Measurements from ENCODE around the gene PRKCA. TPM values are rescaled to one million over a fixed set of nuclear protein-coding genes. Genes with fewer than 3 reads are reported as not detected.

Gene PRKCA
- total RNA-seq, 1 experiment from 2014 or later, result 22.6 TPM

DNA sequence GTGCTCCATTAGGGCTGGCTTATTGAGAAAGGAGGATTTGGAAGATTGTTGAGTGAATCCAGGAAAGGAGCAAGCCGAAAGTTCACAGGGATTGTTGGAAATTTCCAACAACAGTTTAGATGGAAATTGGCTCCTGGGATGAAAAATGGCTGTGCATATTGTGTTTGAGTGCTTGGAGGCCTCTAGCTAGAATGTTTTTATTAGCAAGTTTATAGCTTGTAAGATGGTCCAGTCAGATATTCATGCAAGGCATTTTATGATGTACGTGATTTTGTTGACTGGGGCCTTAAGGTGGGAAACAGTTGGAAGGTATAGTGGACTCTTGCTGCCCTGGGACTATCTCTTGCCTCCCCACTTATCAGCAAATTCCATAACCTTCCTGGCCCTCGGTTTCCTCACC is 216.7 kb downstream of the PRKCA start:
- Histone ChIP-seq H3K79me2 (ENCODE audit: low read length) (peaks cover 22% of the 10 kb centered on the region), H3K27ac (ENCODE audit: low read length) (no peak overlapping the region), H3K4me2 (ENCODE audit: low read length) (no peak overlapping the region), H3K27me3 (ENCODE audit: low read length) (no peaks in the 10 kb centered on the region), H4K20me1 (ENCODE audit: low read length) (no peaks in the 10 kb centered on the region; the same call in 1 of the 2 replicates), H3K9ac (ENCODE audit: low read length) (no peak overlapping the region), H3K36me3 (ENCODE audit: low read depth, low read length) (peaks cover 3% of the 10 kb centered on the region; the same call in 1 of the 2 replicates), H3K9me2 (replicated peaks; ENCODE audit: low read length) (no peaks in the 10 kb centered on the region), H2AFZ (ENCODE audit: low read length) (no peak overlapping the region), H3F3A (ENCODE audit: low read length, unreplicated experiment) (peaks cover 8% of the 10 kb centered on the region), H3K4me1 (ENCODE audit: insufficient read depth, low read length) (peaks cover 33% of the 10 kb centered on the region), H3K9me3 (ENCODE audit: low read length) (no peaks in the 10 kb centered on the region), H3K4me3 (ENCODE audit: low read length) (no peak overlapping the region)
- TF ChIP-seq EZH2phosphoT487 (IDR thresholded peaks at IDR 0.05; ENCODE audit: borderline replicate concordance, low read length) (no peak), EZH2 (IDR thresholded peaks at IDR 0.05; ENCODE audit: low read length, unreplicated experiment) (no peak)
- TF ChIP-seq, protein P1, sequence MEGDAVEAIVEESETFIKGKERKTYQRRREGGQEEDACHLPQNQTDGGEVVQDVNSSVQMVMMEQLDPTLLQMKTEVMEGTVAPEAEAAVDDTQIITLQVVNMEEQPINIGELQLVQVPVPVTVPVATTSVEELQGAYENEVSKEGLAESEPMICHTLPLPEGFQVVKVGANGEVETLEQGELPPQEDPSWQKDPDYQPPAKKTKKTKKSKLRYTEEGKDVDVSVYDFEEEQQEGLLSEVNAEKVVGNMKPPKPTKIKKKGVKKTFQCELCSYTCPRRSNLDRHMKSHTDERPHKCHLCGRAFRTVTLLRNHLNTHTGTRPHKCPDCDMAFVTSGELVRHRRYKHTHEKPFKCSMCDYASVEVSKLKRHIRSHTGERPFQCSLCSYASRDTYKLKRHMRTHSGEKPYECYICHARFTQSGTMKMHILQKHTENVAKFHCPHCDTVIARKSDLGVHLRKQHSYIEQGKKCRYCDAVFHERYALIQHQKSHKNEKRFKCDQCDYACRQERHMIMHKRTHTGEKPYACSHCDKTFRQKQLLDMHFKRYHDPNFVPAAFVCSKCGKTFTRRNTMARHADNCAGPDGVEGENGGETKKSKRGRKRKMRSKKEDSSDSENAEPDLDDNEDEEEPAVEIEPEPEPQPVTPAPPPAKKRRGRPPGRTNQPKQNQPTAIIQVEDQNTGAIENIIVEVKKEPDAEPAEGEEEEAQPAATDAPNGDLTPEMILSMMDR (conservative IDR thresholded peaks at IDR 0.05; ENCODE audit: low read depth, low read length), result no peak
- ChIA-PET POLR2A (ENCODE audit: unreplicated experiment) (interaction anchor here (0.6 kb wide), 1 partner anchor 86 kb away, joined by 3 read pairs; no protein-coding TSS in a partner anchor), CTCF (no interaction called here)
- no peak for DNase-seq
- no TSS peak for BruUV-seq (replicated peaks)
- intact Hi-C loops (cut with micrococcal nuclease), result no loop called here
- no peak for ATAC-seq

DNA sequence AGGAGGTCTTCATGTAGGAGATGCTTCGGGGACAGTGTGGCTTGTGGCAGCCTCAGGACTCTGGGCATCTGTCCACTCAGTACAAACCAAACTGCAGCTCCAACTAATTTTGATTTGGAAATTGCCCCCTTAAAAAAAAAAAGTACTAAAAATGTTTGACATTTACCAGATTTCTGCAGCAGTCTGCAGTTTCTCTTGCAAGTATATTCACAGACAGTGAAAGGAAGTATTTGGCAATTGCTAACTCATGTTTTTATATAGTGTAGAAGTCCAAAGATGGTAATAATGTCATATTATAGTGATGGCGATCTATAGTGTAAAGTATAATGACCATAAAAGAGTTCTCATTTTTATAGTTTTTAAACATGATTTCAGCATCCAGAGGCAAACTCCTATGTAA is 218.6 kb downstream of the PRKCA start:
- H3K9me2 ChIP-seq (replicated peaks; ENCODE audit: low read length), result no peaks in the 10 kb centered on the region
- POLR2A ChIA-PET (ENCODE audit: unreplicated experiment), result no interaction called here
- no peaks in the 10 kb centered on the region for H3K27me3 ChIP-seq (ENCODE audit: low read length)
- H3K79me2 ChIP-seq (ENCODE audit: low read length), result peaks cover 35% of the 10 kb centered on the region
- H3K4me2 ChIP-seq (ENCODE audit: low read length), result no peak overlapping the region
- no peak overlapping the region for H2AFZ ChIP-seq (ENCODE audit: low read length)
- DNase-seq, result no peak
- BruUV-seq (replicated peaks), result no TSS peak
- H3K4me3 ChIP-seq (ENCODE audit: low read length), result no peak overlapping the region
- no peak overlapping the region for H3K9ac ChIP-seq (ENCODE audit: low read length)
- peaks cover 38% of the 10 kb centered on the region for H3K4me1 ChIP-seq (ENCODE audit: insufficient read depth, low read length)
- no peaks in the 10 kb centered on the region; the same call in 1 of the 2 replicates for H4K20me1 ChIP-seq (ENCODE audit: low read length)
- H3K36me3 ChIP-seq (ENCODE audit: low read depth, low read length), result no peaks in the 10 kb centered on the region
- CTCF ChIA-PET, result no interaction called here
- ATAC-seq, result no peak
- no peaks in the 10 kb centered on the region for H3K9me3 ChIP-seq (ENCODE audit: low read length)
- H3F3A ChIP-seq (ENCODE audit: low read length, unreplicated experiment), result peaks cover 8% of the 10 kb centered on the region
- no peak overlapping the region for H3K27ac ChIP-seq (ENCODE audit: low read length)
- no peak for TF ChIP-seq EZH2phosphoT487 (IDR thresholded peaks at IDR 0.05; ENCODE audit: borderline replicate concordance, low read length)
- TF ChIP-seq EZH2 (IDR thresholded peaks at IDR 0.05; ENCODE audit: low read length, unreplicated experiment), result no peak
- TF ChIP-seq, protein P1 (conservative IDR thresholded peaks at IDR 0.05; ENCODE audit: low read depth, low read length), result no peak
- intact Hi-C loops (cut with micrococcal nuclease), result loop anchor here (5.0 kb wide), 1 partner anchor 264 kb away; no protein-coding TSS in a partner anchor

DNA sequence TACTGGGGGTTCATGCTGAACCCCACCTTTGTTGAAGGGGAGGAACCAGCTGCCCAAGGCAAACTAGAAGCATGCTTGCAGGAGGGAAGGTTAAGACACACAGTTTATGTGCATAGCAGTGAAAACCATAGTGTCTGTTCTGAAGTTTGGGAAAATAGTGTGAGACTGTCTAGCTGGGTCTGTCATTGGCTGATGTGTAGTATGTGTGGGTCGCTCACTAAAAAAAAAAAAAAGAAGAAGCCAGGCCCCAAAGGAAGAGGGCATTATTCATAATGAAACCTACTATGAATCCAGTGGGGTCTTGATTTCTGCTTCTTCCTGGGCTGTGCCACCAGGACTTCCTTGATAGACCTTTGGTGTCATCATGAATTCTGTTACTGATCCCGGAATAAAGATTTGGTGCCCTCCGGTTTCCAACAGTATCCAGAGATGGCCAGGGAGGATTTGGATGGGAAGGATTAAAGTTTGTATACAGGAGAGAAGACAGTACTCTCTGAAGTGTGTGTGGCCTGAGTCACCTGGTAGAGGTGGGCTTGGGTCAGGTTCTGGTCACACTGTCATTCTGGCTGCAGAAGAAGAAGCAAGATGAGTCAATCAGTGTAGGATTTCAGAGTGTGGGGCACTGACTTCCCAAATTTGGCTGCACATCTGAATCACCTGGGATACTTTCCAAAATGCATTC is 220.3 kb downstream of the PRKCA start:
- H3K4me1 ChIP-seq (ENCODE audit: insufficient read depth, low read length), result peaks cover 38% of the 10 kb centered on the region
- peaks cover 43% of the 10 kb centered on the region for H3K79me2 ChIP-seq (ENCODE audit: low read length)
- H3K4me3 ChIP-seq (ENCODE audit: low read length), result peak overlapping the region; percentile 12; the same call in 1 of the 2 replicates
- intact Hi-C loops (cut with micrococcal nuclease), result loop anchor here (1.0 to 5.0 kb wide), 8 partner anchors 13 to 265 kb away; no protein-coding TSS in a partner anchor
- BruUV-seq (replicated peaks), result no TSS peak
- POLR2A ChIA-PET (ENCODE audit: unreplicated experiment), result interaction anchor here (0.5 to 1.2 kb wide), 5 partner anchors 10 to 55 kb away, joined by 4 to 7 read pairs (median 4); no protein-coding TSS in a partner anchor
- no peaks in the 10 kb centered on the region; the same call in 1 of the 2 replicates for H4K20me1 ChIP-seq (ENCODE audit: low read length)
- H3K9me2 ChIP-seq (replicated peaks; ENCODE audit: low read length), result no peaks in the 10 kb centered on the region
- no peaks in the 10 kb centered on the region for H3K27me3 ChIP-seq (ENCODE audit: low read length)
- H3F3A ChIP-seq (ENCODE audit: low read length, unreplicated experiment), result peaks cover 8% of the 10 kb centered on the region
- H3K36me3 ChIP-seq (ENCODE audit: low read depth, low read length), result no peaks in the 10 kb centered on the region
- H3K4me2 ChIP-seq (ENCODE audit: low read length), result peak overlapping the region; percentile 60
- H3K9me3 ChIP-seq (ENCODE audit: low read length), result no peaks in the 10 kb centered on the region
- peak overlapping the region; percentile 84 for H3K27ac ChIP-seq (ENCODE audit: low read length)
- DNase-seq (peak; percentile 97), ATAC-seq (peak; percentile 93)
- TF ChIP-seq, protein P1 (conservative IDR thresholded peaks at IDR 0.05; ENCODE audit: low read depth, low read length), result no peak
- TF ChIP-seq EZH2phosphoT487 (IDR thresholded peaks at IDR 0.05; ENCODE audit: borderline replicate concordance, low read length), result no peak
- TF ChIP-seq EZH2 (IDR thresholded peaks at IDR 0.05; ENCODE audit: low read length, unreplicated experiment), result no peak
- peak overlapping the region; percentile 47 for H3K9ac ChIP-seq (ENCODE audit: low read length)
- no peak overlapping the region for H2AFZ ChIP-seq (ENCODE audit: low read length)
- CTCF ChIA-PET, result interaction anchor here (0.6 to 1.4 kb wide), 10 partner anchors 14 to 267 kb away, joined by 3 to 6 read pairs (median 3); no protein-coding TSS in a partner anchor
